ENCODE measurements around the gene LYRM9. TPM values are rescaled to one million over a fixed set of nuclear protein-coding genes. Genes with fewer than 3 reads are reported as not detected.

Gene LYRM9
- total and polyA plus RNA-seq, 2 donors from 2014 or later, result 21.7 to 29.1 TPM

GRCh38 chr17:27919079-27919478 is 25.9 kb upstream of the LYRM9 start:
- Histone ChIP-seq H3K4me3 (ENCODE audit: low read length in 3 of 3) (no peak overlapping the region), H3K9ac (ENCODE audit: low read length in 3 of 3) (no peak overlapping the region), H3K27me3 (ENCODE audit: control insufficient read depth, insufficient read depth, low read length) (no peaks in the 10 kb centered on the region), H3K4me1 (ENCODE audit: control insufficient read depth in 2 of 3, insufficient read depth in 2 of 3, low read depth in 1 of 3, low read length in 3 of 3) (no peaks in the 10 kb centered on the region), H3K27ac (ENCODE audit: low read depth in 2 of 2, low read length in 2 of 2) (no peak overlapping the region), H3K9me3 (ENCODE audit: control insufficient read depth in 2 of 3, insufficient read depth in 1 of 3, low read length in 3 of 3) (no peaks in the 10 kb centered on the region), H3K36me3 (ENCODE audit: control insufficient read depth in 2 of 3, insufficient read depth in 3 of 3, low read length in 3 of 3) (no peaks in the 10 kb centered on the region)
- DNase-seq (no peak), FAIRE-seq (no peak)
- intact Hi-C loops (cut with DNase I), result no loop called here
- no peak for TF ChIP-seq CTCF (IDR thresholded peaks at IDR 0.05; ENCODE audit: borderline replicate concordance, extremely low read depth, insufficient read depth)

- no peaks in the 10 kb centered on the region for H3K27me3 ChIP-seq (ENCODE audit: control insufficient read depth, insufficient read depth, low read length)
- no peaks in the 10 kb centered on the region for H3K4me1 ChIP-seq (ENCODE audit: control insufficient read depth in 2 of 3, insufficient read depth in 2 of 3, low read depth in 1 of 3, low read length in 3 of 3)
- no peak for FAIRE-seq
- H3K36me3 ChIP-seq (ENCODE audit: control insufficient read depth in 2 of 3, insufficient read depth in 3 of 3, low read length in 3 of 3), result no peaks in the 10 kb centered on the region
- no peak overlapping the region for H3K9ac ChIP-seq (ENCODE audit: low read length in 3 of 3)
- TF ChIP-seq CTCF (IDR thresholded peaks at IDR 0.05; ENCODE audit: borderline replicate concordance, extremely low read depth, insufficient read depth), result no peak
- no peak for DNase-seq
- no peak overlapping the region for H3K27ac ChIP-seq (ENCODE audit: low read depth in 2 of 2, low read length in 2 of 2)
- intact Hi-C loops (cut with DNase I), result no loop called here
- H3K4me3 ChIP-seq (ENCODE audit: low read length in 3 of 3), result no peak overlapping the region
- H3K9me3 ChIP-seq (ENCODE audit: control insufficient read depth in 2 of 3, insufficient read depth in 1 of 3, low read length in 3 of 3), result no peaks in the 10 kb centered on the region
These were observed 25.3 kb upstream of the LYRM9 start for GRCh38 chr17:27918498-27918897.

GRCh38 chr17:27917000-27917399 is 23.8 kb upstream of the LYRM9 start:
- intact Hi-C loops (cut with DNase I), result no loop called here
- no peak for FAIRE-seq

More at GRCh38 chr17:27917000-27917399, 23.8 kb upstream of the LYRM9 start:
- Histone ChIP-seq H3K27ac (ENCODE audit: low read depth in 2 of 2, low read length in 2 of 2) (no peak overlapping the region), H3K27me3 (ENCODE audit: control insufficient read depth, insufficient read depth, low read length) (no peaks in the 10 kb centered on the region), H3K4me3 (ENCODE audit: low read length in 3 of 3) (no peak overlapping the region), H3K9ac (ENCODE audit: low read length in 3 of 3) (no peak overlapping the region), H3K36me3 (ENCODE audit: control insufficient read depth in 2 of 3, insufficient read depth in 3 of 3, low read length in 3 of 3) (no peaks in the 10 kb centered on the region), H3K9me3 (ENCODE audit: control insufficient read depth in 2 of 3, insufficient read depth in 1 of 3, low read length in 3 of 3) (no peaks in the 10 kb centered on the region), H3K4me1 (ENCODE audit: control insufficient read depth in 2 of 3, insufficient read depth in 2 of 3, low read depth in 1 of 3, low read length in 3 of 3) (no peaks in the 10 kb centered on the region)
- TF ChIP-seq CTCF (IDR thresholded peaks at IDR 0.05; ENCODE audit: borderline replicate concordance, extremely low read depth, insufficient read depth), result no peak
- DNase-seq, result no peak
